Calu3 (cell line): ENCODE results near the gene TMEM167B. TPM values are rescaled to one million over a fixed set of nuclear protein-coding genes. Genes with fewer than 3 reads are reported as not detected.

Experiments
- Bru-seq: library from RNA; stranded (reverse); fragments of 400-500 nt; gene quantifications from one replicate; lab custom pipeline; 2021; lab: Mats Ljungman, UMichigan
- BruChase-seq, 2 experiments: library from RNA; stranded (reverse); fragments of 400-500 nt; gene quantifications; one replicate each; lab custom pipeline; 2021; lab: Mats Ljungman, UMichigan
- BruUV-seq: library from RNA; stranded (reverse); fragments of 400-500 nt; replicated peaks from 2 replicates; lab custom pipeline; 2021; lab: Mats Ljungman, UMichigan
- CTCF ChIA-PET: fragments of 300-600 bp; sonication (Branson Sonifier 250); formaldehyde crosslinking; loops from one replicate; lab custom pipeline; 2022; ENCODE audit warnings: antibody characterized with exemption; lab: Charles Lee
- DNase-seq: peaks from one replicate; pipeline ENCODE4 v3.0.0; 2022
- H3K27ac Mint-ChIP-seq: one replicate; pipeline ENCODE4 v1.8.0; 2022; ENCODE audit warnings: mixed read lengths; ENCODE audit not compliant: unreplicated experiment
- H3K27me3 Mint-ChIP-seq: one replicate; pipeline ENCODE4 v1.8.0; 2022; ENCODE audit warnings: mixed read lengths; ENCODE audit not compliant: unreplicated experiment
- H3K36me3 Mint-ChIP-seq: one replicate; pipeline ENCODE4 v1.8.0; 2022; ENCODE audit warnings: mild to moderate bottlenecking, moderate library complexity, mixed read lengths; ENCODE audit not compliant: insufficient read depth, unreplicated experiment
- H3K4me1 Mint-ChIP-seq: one replicate; pipeline ENCODE4 v1.8.0; 2022; ENCODE audit warnings: mild to moderate bottlenecking, low read depth, mixed read lengths; ENCODE audit not compliant: unreplicated experiment
- H3K4me3 Mint-ChIP-seq: one replicate; pipeline ENCODE4 v1.8.0; 2022; ENCODE audit warnings: mild to moderate bottlenecking, low read depth, moderate library complexity, mixed read lengths; ENCODE audit not compliant: unreplicated experiment
- H3K9me3 Mint-ChIP-seq: one replicate; pipeline ENCODE4 v1.8.0; 2022; ENCODE audit warnings: low read depth, mixed read lengths; ENCODE audit not compliant: unreplicated experiment
- CTCF ChIP-seq: fragments of 200-600 bp; IDR thresholded peaks from one replicate; pipeline ENCODE4 v1.8.0; 2022; ENCODE audit warnings: antibody characterized with exemption; ENCODE audit not compliant: unreplicated experiment
- intact Hi-C: fragments of 100-400 bp; cut with micrococcal nuclease; formaldehyde crosslinking; loops from one replicate; pipeline ENCODE4 v1.10.0; 2022; ENCODE audit not compliant: unreplicated experiment
- long read RNA-seq: library from polyadenylated mRNA; stranded (forward); transcript quantifications from one replicate; pipeline ENCODE4 v2.0.0, GENCODE V29; 2022
- total RNA-seq: library from RNA; stranded (reverse); gene quantifications from 2 replicates; pipeline ENCODE4 v1.2.3, GENCODE V29; 2022

The TMEM167B gene
- total RNA-seq (13.6 and 14.5 TPM in 2 replicates), Bru-seq, nascent RNA (percentile 66 among the genes with signal in this experiment), BruChase-seq, experiment 1, labeled RNA remaining after a 6-hour chase (percentile 85 among the genes with signal in this experiment), BruChase-seq, experiment 2, labeled RNA remaining after a 2-hour chase (percentile 91 among the genes with signal in this experiment)
- long read RNA-seq, partial matches to known transcripts = 0 of 4 reads
- long read RNA-seq, other reads (novel, unspliced or antisense) = 2 of 4 reads

- CTCF ChIA-PET = interaction anchor here (1.0 kb wide), 2 partner anchors 10 to 22 kb away, joined by 4 read pairs; a partner anchor contains a TSS
- H3K27ac Mint-ChIP-seq = peak within 1 kb of the TSS; percentile 85
- TSS peak; percentile 84 for BruUV-seq
- H3K27me3 Mint-ChIP-seq = no peaks in the 10 kb centered on the region
- H3K4me3 Mint-ChIP-seq = peak within 1 kb of the TSS; percentile 91
- TF ChIP-seq CTCF = no peak
- DNase-seq = peak; percentile 77
- intact Hi-C loops = no loop called here
- H3K4me1 Mint-ChIP-seq = no peaks in the 10 kb centered on the region
- peaks cover 34% of the 10 kb centered on the region for H3K36me3 Mint-ChIP-seq
- H3K9me3 Mint-ChIP-seq = no peaks in the 10 kb centered on the region
Observed at GRCh38 chr1:109090196-109091077, at the start of gene TMEM167B. Gene TMEM167B, plus strand, starts transcription at chr1:109090764. Its CDS starts 109 bp downstream, at chr1:109090873.

- Mint-ChIP-seq H3K9me3 (no peaks in the 10 kb centered on the region), H3K4me3 (peak overlapping the region; percentile 92), H3K27ac (no peak overlapping the region), H3K4me1 (no peaks in the 10 kb centered on the region), H3K36me3 (peaks cover 24% of the 10 kb centered on the region), H3K27me3 (no peaks in the 10 kb centered on the region)
- intact Hi-C loops = no loop called here
- no TSS peak for BruUV-seq
- CTCF ChIA-PET = no interaction called here
- DNase-seq = peak; percentile 17
- no peak for TF ChIP-seq CTCF
Observed at GRCh38 chr1:109040989-109041620, 49.5 kb upstream of the TMEM167B start.

- Mint-ChIP-seq H3K4me3 (peak within 1 kb of the TSS; percentile 92), H3K27me3 (no peaks in the 10 kb centered on the region), H3K9me3 (no peaks in the 10 kb centered on the region), H3K4me1 (no peaks in the 10 kb centered on the region), H3K27ac (peak within 1 kb of the TSS; percentile 90), H3K36me3 (peaks cover 24% of the 10 kb centered on the region)
- no peak for TF ChIP-seq CTCF
- peak; percentile 91 for DNase-seq
- intact Hi-C loops = no loop called here
- CTCF ChIA-PET = interaction anchor here (0.6 kb wide), 1 partner anchor 129 kb away, joined by 3 read pairs; no protein-coding TSS in a partner anchor
- TSS peak; percentile 33 for BruUV-seq
Observed at GRCh38 chr1:109041621-109042468, 48.7 kb upstream of the TMEM167B start, which contains the start of gene WDR47. Gene WDR47, minus strand, starts transcription at chr1:109042102. Its CDS starts 18,590 bp downstream, at chr1:109023512.
